ENCODE measurements around the gene TCOF1.

DNA sequence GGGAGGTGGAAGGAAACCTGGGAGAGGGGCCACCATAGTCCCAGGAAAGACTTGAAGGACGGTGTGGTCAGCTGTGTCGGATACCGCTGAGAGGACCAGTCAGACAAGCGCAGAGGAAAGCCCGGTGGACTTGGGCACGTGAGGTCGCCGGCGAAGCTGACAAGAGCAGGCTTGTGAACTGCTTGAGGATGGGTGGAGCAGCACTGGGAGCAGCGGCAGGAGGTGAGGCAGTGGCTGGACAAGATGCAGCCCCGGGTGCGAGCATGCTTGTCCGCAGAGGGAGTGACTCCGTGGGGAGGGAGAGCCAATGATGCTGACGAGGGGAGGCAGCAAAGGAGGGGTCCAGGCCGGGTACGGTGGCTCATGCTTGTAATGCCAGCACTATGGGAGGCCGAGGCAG lies 73.6 kb downstream of the TCOF1 start:
- TF ChIP-seq, protein P1, sequence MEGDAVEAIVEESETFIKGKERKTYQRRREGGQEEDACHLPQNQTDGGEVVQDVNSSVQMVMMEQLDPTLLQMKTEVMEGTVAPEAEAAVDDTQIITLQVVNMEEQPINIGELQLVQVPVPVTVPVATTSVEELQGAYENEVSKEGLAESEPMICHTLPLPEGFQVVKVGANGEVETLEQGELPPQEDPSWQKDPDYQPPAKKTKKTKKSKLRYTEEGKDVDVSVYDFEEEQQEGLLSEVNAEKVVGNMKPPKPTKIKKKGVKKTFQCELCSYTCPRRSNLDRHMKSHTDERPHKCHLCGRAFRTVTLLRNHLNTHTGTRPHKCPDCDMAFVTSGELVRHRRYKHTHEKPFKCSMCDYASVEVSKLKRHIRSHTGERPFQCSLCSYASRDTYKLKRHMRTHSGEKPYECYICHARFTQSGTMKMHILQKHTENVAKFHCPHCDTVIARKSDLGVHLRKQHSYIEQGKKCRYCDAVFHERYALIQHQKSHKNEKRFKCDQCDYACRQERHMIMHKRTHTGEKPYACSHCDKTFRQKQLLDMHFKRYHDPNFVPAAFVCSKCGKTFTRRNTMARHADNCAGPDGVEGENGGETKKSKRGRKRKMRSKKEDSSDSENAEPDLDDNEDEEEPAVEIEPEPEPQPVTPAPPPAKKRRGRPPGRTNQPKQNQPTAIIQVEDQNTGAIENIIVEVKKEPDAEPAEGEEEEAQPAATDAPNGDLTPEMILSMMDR (IDR thresholded peaks at IDR 0.05): no peak
- no peak for TF ChIP-seq POLR2A (IDR thresholded peaks at IDR 0.05)
